Suprapubic skin (tissue), 3 donors: ENCODE results near the gene ALG12.

ENCODE experiments used
- POLR2A ChIP-seq, 2 donors: fragments of 450-650 bp; IDR thresholded peaks; one replicate each; pipeline ENCODE4 v1.6.1; 2017; ENCODE audit warnings: antibody characterized with exemption in 2 of 2, mild to moderate bottlenecking in 2 of 2, moderate library complexity in 2 of 2
- TF ChIP-seq, protein P1 (sequence below), 2 donors: fragments of 200-600 bp in 1 of 2; fragments of 450-650 bp in 1 of 2; sonication (generic) in 1 of 2; IDR thresholded peaks; one replicate each; pipeline ENCODE4 v1.5.1; 2016 to 2019; ENCODE audit warnings: antibody characterized with exemption in 2 of 2, mild to moderate bottlenecking in 1 of 2, moderate library complexity in 1 of 2

DNA sequence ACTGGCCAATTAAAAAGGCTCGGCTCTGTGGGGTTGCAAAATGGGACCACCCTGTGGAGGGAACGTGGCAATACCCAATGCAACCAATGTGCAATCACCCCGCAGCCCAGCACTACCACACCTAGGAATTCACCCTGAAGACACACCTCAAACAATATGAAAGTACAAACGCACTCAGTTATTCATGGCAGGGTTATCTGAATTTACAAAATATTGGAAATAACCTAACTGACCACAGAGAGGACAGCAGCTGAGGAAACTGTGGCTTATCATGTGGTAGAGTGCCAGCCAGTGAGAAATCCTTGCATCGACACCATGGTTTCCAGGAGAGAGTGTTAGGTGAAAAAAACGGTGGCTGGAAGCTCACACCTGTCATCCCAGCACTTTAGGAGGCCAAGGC lies 18.7 kb downstream of the ALG12 start:
- TF ChIP-seq, protein P1, sequence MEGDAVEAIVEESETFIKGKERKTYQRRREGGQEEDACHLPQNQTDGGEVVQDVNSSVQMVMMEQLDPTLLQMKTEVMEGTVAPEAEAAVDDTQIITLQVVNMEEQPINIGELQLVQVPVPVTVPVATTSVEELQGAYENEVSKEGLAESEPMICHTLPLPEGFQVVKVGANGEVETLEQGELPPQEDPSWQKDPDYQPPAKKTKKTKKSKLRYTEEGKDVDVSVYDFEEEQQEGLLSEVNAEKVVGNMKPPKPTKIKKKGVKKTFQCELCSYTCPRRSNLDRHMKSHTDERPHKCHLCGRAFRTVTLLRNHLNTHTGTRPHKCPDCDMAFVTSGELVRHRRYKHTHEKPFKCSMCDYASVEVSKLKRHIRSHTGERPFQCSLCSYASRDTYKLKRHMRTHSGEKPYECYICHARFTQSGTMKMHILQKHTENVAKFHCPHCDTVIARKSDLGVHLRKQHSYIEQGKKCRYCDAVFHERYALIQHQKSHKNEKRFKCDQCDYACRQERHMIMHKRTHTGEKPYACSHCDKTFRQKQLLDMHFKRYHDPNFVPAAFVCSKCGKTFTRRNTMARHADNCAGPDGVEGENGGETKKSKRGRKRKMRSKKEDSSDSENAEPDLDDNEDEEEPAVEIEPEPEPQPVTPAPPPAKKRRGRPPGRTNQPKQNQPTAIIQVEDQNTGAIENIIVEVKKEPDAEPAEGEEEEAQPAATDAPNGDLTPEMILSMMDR (IDR thresholded peaks at IDR 0.05), result no peak
- no peak for TF ChIP-seq POLR2A (IDR thresholded peaks at IDR 0.05)
